HepG2 (cell line): ENCODE measurements around the gene EFS. TPM values are rescaled to one million over a fixed set of nuclear protein-coding genes. Genes with fewer than 3 reads are reported as not detected.

Experiments used
- ATAC-seq: fragments of 200-7000 bp; cut with Tn5 transposase; 3 replicates; pipeline ENCODE4 v1.9.1; 2020; ENCODE audit warnings: mild to moderate bottlenecking, moderate library complexity
- BruUV-seq: library from RNA; stranded (reverse); fragments of 400-500 nt; replicated peaks from 2 replicates; lab custom pipeline; 2021; lab: Mats Ljungman, UMichigan
- CTCF ChIA-PET: fragments of 300-600 bp; formaldehyde crosslinking; extraction: SDS; loops from one replicate; lab custom pipeline; 2021; ENCODE audit warnings: low total read pairs, inconsistent platforms, low intra/inter-chr PET ratio; lab: Yijun Ruan, JAX
- POLR2A ChIA-PET: fragments of 350-600 bp; sonication (Branson Sonifier 250); formaldehyde crosslinking; loops from one replicate; lab custom pipeline; 2020; ENCODE audit warnings: antibody characterized with exemption, inconsistent platforms; lab: Yijun Ruan, JAX
- DNase-seq: peaks from one replicate; pipeline ENCODE4 v3.0.0-alpha.2; 2015; ENCODE audit warnings: low spot score
- FAIRE-seq: peaks from 3 replicates; lab custom pipeline; 2011; peaks lifted over from hg19 to GRCh38; lab: Jason Lieb, UNC
- H2AFZ ChIP-seq: one replicate; pipeline ENCODE4 v1.6.1; 2011; ENCODE audit warnings: low read length, inconsistent platforms
- H3K27ac ChIP-seq: fragments of 300-600 bp; 3 replicates; pipeline ENCODE4 v1.8.0; 2011; ENCODE audit warnings: mixed run types, mild to moderate bottlenecking, mixed read lengths, low read length, inconsistent platforms; ENCODE audit not compliant: insufficient read depth; ENCODE audit errors: extremely low read length
- H3K27me3 ChIP-seq, 2 experiments: fragments of 200-600 bp in 1 of 2; 2 replicates in 1 of 2; 3 replicates in 1 of 2; pipeline versions ENCODE4 v1.6.0 to v1.8.0; 2011; ENCODE audit warnings: low read length in 2 of 2, mild to moderate bottlenecking in 2 of 2, moderate library complexity in 2 of 2, inconsistent platforms in 1 of 2; ENCODE audit not compliant: insufficient read depth in 2 of 2, control insufficient read depth in 1 of 2
- H3K36me3 ChIP-seq, 2 experiments: fragments of 200-600 bp in 1 of 2; replicated peaks in 1 of 2; 2 replicates in 1 of 2; 3 replicates in 1 of 2; pipeline versions ENCODE4 v1.5.1 to v1.8.0; 2011; ENCODE audit warnings: low read length in 2 of 2, inconsistent platforms in 1 of 2; ENCODE audit not compliant: insufficient read depth in 2 of 2, control insufficient read depth in 1 of 2
- H3K4me1 ChIP-seq: 2 replicates; pipeline ENCODE4 v1.5.1; 2012; ENCODE audit warnings: low read length, inconsistent platforms; ENCODE audit not compliant: insufficient read depth
- H3K4me2 ChIP-seq: 2 replicates; pipeline ENCODE4 v1.6.0; 2011; ENCODE audit warnings: low read depth, low read length, inconsistent platforms
- H3K4me3 ChIP-seq, 3 experiments: fragments of 200-600 bp in 1 of 3; sonication (generic), shearing (Covaris generic) in 1 of 3; replicated peaks in 1 of 3; 2 replicates each; pipeline ENCODE4 v1.5.1; 2011 to 2016; ENCODE audit warnings: low read length in 3 of 3, inconsistent platforms in 2 of 3, low read depth in 2 of 3, mild to moderate bottlenecking in 2 of 3, control low read depth in 1 of 3, mixed read lengths in 1 of 3; ENCODE audit not compliant: insufficient read depth in 1 of 3
- H3K79me2 ChIP-seq: one replicate; pipeline ENCODE4 v1.6.1; 2011; ENCODE audit warnings: low read length, inconsistent platforms; ENCODE audit not compliant: insufficient read depth
- H3K9ac ChIP-seq: 2 replicates; pipeline ENCODE4 v1.6.0; 2011; ENCODE audit warnings: mild to moderate bottlenecking, low read depth, low read length, inconsistent platforms; ENCODE audit not compliant: insufficient read depth
- H3K9me3 ChIP-seq: 2 replicates; pipeline ENCODE4 v1.5.1; 2012; ENCODE audit warnings: mild to moderate bottlenecking, low read length
- H4K20me1 ChIP-seq: 2 replicates; pipeline ENCODE4 v1.6.0; 2011; ENCODE audit warnings: inconsistent platforms, mild to moderate bottlenecking, low read length, moderate library complexity; ENCODE audit not compliant: insufficient read depth
- AGO2 ChIP-seq: fragments of 200-400 bp; formaldehyde crosslinking; optimal IDR thresholded peaks from 2 replicates; pipeline ENCODE3; 2017; ENCODE audit warnings: mild to moderate bottlenecking, low read depth, low read length, moderate library complexity
- ATF7-NPFF ChIP-seq: sonication (generic); formaldehyde crosslinking; IDR thresholded peaks from 2 replicates; pipeline ENCODE4 v1.8.1; 2023; ENCODE audit warnings: mild to moderate bottlenecking, low read depth, missing genetic modification reagents, moderate library complexity
- ELF4 ChIP-seq: sonication (generic); formaldehyde crosslinking; IDR thresholded peaks from 2 replicates; pipeline ENCODE4 v1.5.0; 2020; ENCODE audit warnings: missing genetic modification reagents, mild to moderate bottlenecking, moderate library complexity, borderline replicate concordance
- EZH2 ChIP-seq: conservative IDR thresholded peaks from 2 replicates; pipeline ENCODE4 v1.6.1; 2012; ENCODE audit warnings: mild to moderate bottlenecking, low read depth, low read length, moderate library complexity
- HNRNPH1 ChIP-seq: fragments of 200-400 bp; formaldehyde crosslinking; optimal IDR thresholded peaks from 2 replicates; pipeline ENCODE3; 2017; ENCODE audit warnings: mild to moderate bottlenecking, low read depth, low read length
- POLR2AphosphoS5 ChIP-seq: IDR thresholded peaks from 2 replicates; pipeline ENCODE4 v1.6.1; 2012; ENCODE audit warnings: low read depth, low read length
- SIX4 ChIP-seq: sonication (generic); formaldehyde crosslinking; IDR thresholded peaks from 2 replicates; pipeline ENCODE4 v1.4.0; 2020; ENCODE audit warnings: missing genetic modification reagents
- TRIM22 ChIP-seq: fragments of 450-650 bp; IDR thresholded peaks from 2 replicates; pipeline ENCODE4 v1.6.1; 2017
- ZNF24 ChIP-seq: fragments of 450-650 bp; IDR thresholded peaks from 2 replicates; pipeline ENCODE4 v1.6.1; 2017; ENCODE audit warnings: antibody characterized with exemption, mild to moderate bottlenecking
- ZNF570 ChIP-seq: sonication (generic); formaldehyde crosslinking; IDR thresholded peaks from 2 replicates; pipeline ENCODE4 v1.4.0; 2020; ENCODE audit warnings: mild to moderate bottlenecking, missing genetic modification reagents, borderline replicate concordance
- ZNF720 ChIP-seq: sonication (generic); formaldehyde crosslinking; IDR thresholded peaks from 2 replicates; pipeline ENCODE4 v1.4.0; 2020; ENCODE audit warnings: missing genetic modification reagents
- ZNF883 ChIP-seq: sonication (generic); formaldehyde crosslinking; IDR thresholded peaks from 2 replicates; pipeline ENCODE4 v1.5.1; 2020; ENCODE audit warnings: mild to moderate bottlenecking, missing genetic modification reagents; ENCODE audit errors: not compliant biosample characterization
- ZSCAN22 ChIP-seq: sonication (generic); formaldehyde crosslinking; IDR thresholded peaks from 2 replicates; pipeline ENCODE4 v1.4.0; 2020; ENCODE audit warnings: mild to moderate bottlenecking, missing genetic modification reagents
- WGBS: methylation state at CpG from one replicate; pipeline ENCODE4 v1.1.6; 2017; ENCODE audit warnings: low lambda C conversion rate; 5-methylcytosine and 5-hydroxymethylcytosine counted together
- in situ Hi-C: cut with HindIII; loops from 2 replicates; pipeline ENCODE4 v1.10.0; 2017; ENCODE audit warnings: low pct_unique_long_range_greater_than_20kb; ENCODE audit not compliant: extremely low pct_ligation_motif_present
- intact Hi-C: fragments of 100-400 bp; cut with micrococcal nuclease; formaldehyde crosslinking; loops from one replicate; pipeline ENCODE4 v1.10.0; 2022; ENCODE audit not compliant: unreplicated experiment
- polyA plus RNA-seq, 8 experiments: library from polyadenylated mRNA; depleted of rRNA in 3 of 8; stranded (reverse) in 7 of 8; unstranded in 1 of 8; fragments of >200 nt; fragmentation: Illumina TruSeq in 4 of 8; extraction: Trizol in 4 of 8; gene quantifications; 2 replicates each; pipeline versions ENCODE4 v1.2.1 to v1.2.3, GENCODE V29; 2011 to 2016; ENCODE audit warnings: low read depth in 4 of 8, missing spikeins in 1 of 8, mixed read lengths in 1 of 8; ENCODE audit not compliant: insufficient read depth in 1 of 8
- total RNA-seq, 5 experiments: library from RNA; depleted of rRNA; stranded (reverse); fragments of >200 nt; fragmentation: Illumina TruSeq; extraction: Trizol; gene quantifications; 2 replicates each; pipeline ENCODE4 v1.2.3, GENCODE V29; 2016; ENCODE audit warnings: low read depth in 1 of 5

EFS gene
- total and polyA plus RNA-seq, 2 of the 13 experiments (the other 11 are each of a cell fraction or from before 2014, with no cell fraction given): not detected

- TF ChIP-seq ZNF24 (no peak), ZNF720 (CRISPR knock-in tag) (no peak), HNRNPH1 (no peak), ZNF570 (no peak), ELF4 (no peak), TRIM22 (no peak), ATF7-NPFF (CRISPR knock-in tag) (no peak)
- TF ChIP-seq, all 625 proteins: peak for 2
Observed at GRCh38 chr14:23365732-23366425, 907 bp upstream of the EFS start (continued).

- no peak overlapping the region for H2AFZ ChIP-seq
- WGBS: 6% methylated on average over 21 of the region's 21 CpGs
- no peak overlapping the region for H3K27ac ChIP-seq
- ATAC-seq (no peak), FAIRE-seq (no peak), DNase-seq (no peak)
- no peak overlapping the region for H3K4me3 ChIP-seq
- H3K9me3 ChIP-seq: no peaks in the 10 kb centered on the region
- no TSS peak for BruUV-seq
- H3K27me3 ChIP-seq: peaks cover 47 to 95% of the 10 kb centered on the region in 2 experiments
- H3K4me2 ChIP-seq: no peak overlapping the region
- in situ Hi-C loops: no loop called here
- no peak for TF ChIP-seq POLR2AphosphoS5
- TF ChIP-seq EZH2: peak; percentile 84; the same call in 1 of the 2 replicates
- no peak for TF ChIP-seq AGO2
- 0 out of 2 replicates have a peak, but pooled peaks have one; percentile 52 for TF ChIP-seq ZSCAN22 (CRISPR knock-in tag)
- TF ChIP-seq ZNF883 (CRISPR knock-in tag): peak; percentile 36
- TF ChIP-seq SIX4 (CRISPR knock-in tag): no peak
- H3K36me3 ChIP-seq: no peaks in the 10 kb centered on the region
- peaks cover 16% of the 10 kb centered on the region for H3K4me1 ChIP-seq
- no peaks in the 10 kb centered on the region for H4K20me1 ChIP-seq
- H3K79me2 ChIP-seq: no peaks in the 10 kb centered on the region
- no peak overlapping the region for H3K9ac ChIP-seq
- ChIA-PET CTCF (no interaction called here), POLR2A (no interaction called here)
- intact Hi-C loops: no loop called here
Observed at GRCh38 chr14:23364164-23365035, 572 bp downstream of the EFS start.
